MM.1S (cell line): ENCODE results near the gene OR8D2.

Source experiments
- DNase-seq: peaks from one replicate; pipeline ENCODE4 v3.0.0-alpha.2; 2015
- H2AFZ ChIP-seq: fragments of 300-600 bp; sonication (generic); 2 replicates; pipeline ENCODE4 v1.6.0; 2016; ENCODE audit warnings: antibody characterized with exemption, low read length
- H3F3A ChIP-seq: fragments of 300-600 bp; sonication (generic); 2 replicates; pipeline ENCODE4 v1.6.1; 2016; ENCODE audit warnings: mild to moderate bottlenecking, antibody characterized with exemption, low read length, moderate library complexity, mixed read lengths; ENCODE audit not compliant: insufficient read depth
- H3K27ac ChIP-seq: fragments of 300-600 bp; sonication (generic); 2 replicates; pipeline ENCODE4 v1.5.1; 2016; ENCODE audit warnings: mild to moderate bottlenecking, low read length
- H3K27me3 ChIP-seq: fragments of 300-600 bp; sonication (generic); replicated peaks from 2 replicates; pipeline ENCODE4 v1.6.0; 2016; ENCODE audit warnings: low read length; ENCODE audit not compliant: insufficient read depth
- H3K36me3 ChIP-seq: fragments of 300-600 bp; sonication (generic); replicated peaks from 2 replicates; pipeline ENCODE4 v1.6.1; 2016; ENCODE audit warnings: mild to moderate bottlenecking, low read length, mixed read lengths; ENCODE audit not compliant: insufficient read depth
- H3K4me1 ChIP-seq: fragments of 300-600 bp; sonication (generic); 2 replicates; pipeline ENCODE4 v1.6.1; 2016; ENCODE audit warnings: low read length, mixed read lengths
- H3K4me2 ChIP-seq: fragments of 300-600 bp; sonication (generic); 2 replicates; pipeline ENCODE4 v1.6.0; 2016; ENCODE audit warnings: low read depth, low read length
- H3K4me3 ChIP-seq: fragments of 300-600 bp; sonication (generic); 2 replicates; pipeline ENCODE4 v1.5.1; 2016; ENCODE audit warnings: low read length, mixed read lengths
- H3K79me2 ChIP-seq: fragments of 300-600 bp; sonication (generic); 2 replicates; pipeline ENCODE4 v1.6.1; 2016; ENCODE audit warnings: mixed run types, low read length, mixed read lengths
- H3K9ac ChIP-seq: fragments of 300-600 bp; sonication (generic); 2 replicates; pipeline ENCODE4 v1.6.1; 2016; ENCODE audit warnings: low read length, mixed read lengths
- H3K9me2 ChIP-seq: fragments of 300-600 bp; sonication (generic); replicated peaks from 2 replicates; pipeline ENCODE4 v1.6.1; 2016; ENCODE audit warnings: mild to moderate bottlenecking, low read length, mixed read lengths; ENCODE audit not compliant: insufficient read depth
- H3K9me3 ChIP-seq: fragments of 300-600 bp; sonication (generic); replicated peaks from 2 replicates; pipeline ENCODE4 v1.6.1; 2016; ENCODE audit warnings: mild to moderate bottlenecking, low read length, mixed read lengths; ENCODE audit not compliant: insufficient read depth
- H4K20me1 ChIP-seq: fragments of 300-600 bp; sonication (generic); 2 replicates; pipeline ENCODE4 v1.6.1; 2016; ENCODE audit warnings: mild to moderate bottlenecking, low read length, moderate library complexity, mixed read lengths; ENCODE audit not compliant: insufficient read depth
- EZH2 ChIP-seq: fragments of 300-600 bp; sonication (generic); optimal IDR thresholded peaks from 2 replicates; pipeline ENCODE3; 2017; ENCODE audit warnings: low read depth, mild to moderate bottlenecking, antibody characterized with exemption, low read length, mixed read lengths
- EZH2phosphoT487 ChIP-seq: fragments of 300-600 bp; sonication (generic); IDR thresholded peaks from 2 replicates; pipeline ENCODE4 v1.6.1; 2018; ENCODE audit warnings: antibody characterized with exemption, low read length
- TF ChIP-seq, protein P1 (sequence below): fragments of 300-600 bp; sonication (generic); IDR thresholded peaks from 2 replicates; pipeline ENCODE4 v1.5.1; 2016; ENCODE audit warnings: antibody characterized with exemption, low read length, mixed read lengths

The OR8D2 gene

DNA sequence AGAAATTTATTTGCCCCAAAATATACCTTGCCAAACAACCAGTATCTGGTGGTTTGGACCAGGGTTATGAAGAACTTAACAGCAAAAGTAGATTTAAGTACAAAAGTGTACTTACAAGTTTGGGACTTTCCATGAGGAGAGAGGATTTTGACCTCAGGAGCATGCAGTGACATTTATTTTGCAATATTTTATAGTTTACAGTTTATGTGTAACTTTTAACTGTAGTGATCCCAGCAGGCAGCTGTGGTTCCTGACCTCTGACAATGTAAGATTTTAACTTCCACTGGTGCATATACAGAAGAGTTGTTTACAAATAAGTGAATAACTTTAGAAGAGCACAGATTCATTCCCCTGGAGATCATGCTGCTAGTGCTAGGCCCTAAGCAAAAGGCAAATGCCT is 12.9 kb downstream of the OR8D2 start:
- no peak for TF ChIP-seq EZH2
- TF ChIP-seq EZH2phosphoT487 = no peak
- TF ChIP-seq, protein P1, sequence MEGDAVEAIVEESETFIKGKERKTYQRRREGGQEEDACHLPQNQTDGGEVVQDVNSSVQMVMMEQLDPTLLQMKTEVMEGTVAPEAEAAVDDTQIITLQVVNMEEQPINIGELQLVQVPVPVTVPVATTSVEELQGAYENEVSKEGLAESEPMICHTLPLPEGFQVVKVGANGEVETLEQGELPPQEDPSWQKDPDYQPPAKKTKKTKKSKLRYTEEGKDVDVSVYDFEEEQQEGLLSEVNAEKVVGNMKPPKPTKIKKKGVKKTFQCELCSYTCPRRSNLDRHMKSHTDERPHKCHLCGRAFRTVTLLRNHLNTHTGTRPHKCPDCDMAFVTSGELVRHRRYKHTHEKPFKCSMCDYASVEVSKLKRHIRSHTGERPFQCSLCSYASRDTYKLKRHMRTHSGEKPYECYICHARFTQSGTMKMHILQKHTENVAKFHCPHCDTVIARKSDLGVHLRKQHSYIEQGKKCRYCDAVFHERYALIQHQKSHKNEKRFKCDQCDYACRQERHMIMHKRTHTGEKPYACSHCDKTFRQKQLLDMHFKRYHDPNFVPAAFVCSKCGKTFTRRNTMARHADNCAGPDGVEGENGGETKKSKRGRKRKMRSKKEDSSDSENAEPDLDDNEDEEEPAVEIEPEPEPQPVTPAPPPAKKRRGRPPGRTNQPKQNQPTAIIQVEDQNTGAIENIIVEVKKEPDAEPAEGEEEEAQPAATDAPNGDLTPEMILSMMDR = no peak
- Histone ChIP-seq H3K36me3 (no peaks in the 10 kb centered on the region; the same call in 1 of the 2 replicates), H3K9me2 (no peaks in the 10 kb centered on the region), H2AFZ (no peak overlapping the region), H3K9ac (no peak overlapping the region), H3K27ac (no peak overlapping the region), H3K79me2 (no peaks in the 10 kb centered on the region), H3K4me1 (no peaks in the 10 kb centered on the region), H3K27me3 (no peaks in the 10 kb centered on the region), H4K20me1 (no peaks in the 10 kb centered on the region), H3K9me3 (no peaks in the 10 kb centered on the region), H3K4me2 (no peak overlapping the region), H3K4me3 (no peak overlapping the region), H3F3A (no peaks in the 10 kb centered on the region)
- no peak for DNase-seq

DNA sequence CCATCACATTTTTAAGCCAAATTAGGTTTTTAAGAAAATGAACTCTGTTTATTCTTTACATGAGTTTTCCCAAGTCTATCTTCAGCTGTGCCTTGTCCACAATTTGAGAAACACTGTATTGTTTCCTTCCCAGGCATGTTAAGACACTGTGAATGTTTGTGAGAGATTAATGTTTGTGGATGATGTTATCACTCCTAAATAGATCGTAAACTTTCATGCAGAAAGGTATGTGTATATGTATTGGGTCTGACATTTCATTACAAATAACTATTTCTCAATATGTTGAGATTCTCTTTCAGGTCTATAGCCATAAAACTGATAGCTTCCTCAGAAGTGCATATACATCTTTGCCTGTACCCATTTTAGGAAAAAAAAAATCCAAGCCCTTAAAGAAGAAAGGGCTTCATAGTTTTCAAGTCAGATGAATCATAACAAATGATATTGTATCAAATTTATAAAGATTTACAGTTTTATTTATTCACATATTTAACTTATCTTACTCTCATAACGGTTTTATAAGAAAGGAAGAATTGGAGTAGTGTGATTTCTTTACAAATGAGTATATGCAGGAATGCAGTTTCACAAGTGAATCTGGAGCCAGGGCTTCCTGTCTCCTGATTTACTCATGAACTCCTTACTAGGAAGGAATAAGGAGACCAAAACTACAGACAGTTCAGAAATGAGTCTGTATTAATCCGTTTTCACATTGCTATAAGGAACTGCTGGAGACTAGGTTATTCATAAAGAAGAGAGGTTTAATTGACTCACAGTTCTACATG is 17.5 kb downstream of the OR8D2 start:
- Histone ChIP-seq H3K4me3 (no peak overlapping the region), H3K4me2 (no peak overlapping the region), H3K9me3 (no peaks in the 10 kb centered on the region), H3K9ac (no peak overlapping the region), H3K9me2 (no peaks in the 10 kb centered on the region), H3K27ac (no peak overlapping the region), H3F3A (no peaks in the 10 kb centered on the region), H3K27me3 (no peaks in the 10 kb centered on the region), H3K79me2 (no peaks in the 10 kb centered on the region), H2AFZ (no peak overlapping the region), H3K4me1 (no peaks in the 10 kb centered on the region), H3K36me3 (no peaks in the 10 kb centered on the region; the same call in 1 of the 2 replicates), H4K20me1 (no peaks in the 10 kb centered on the region)
- TF ChIP-seq EZH2 (no peak), EZH2phosphoT487 (no peak)
- TF ChIP-seq, protein P1 = no peak
- no peak for DNase-seq

DNA sequence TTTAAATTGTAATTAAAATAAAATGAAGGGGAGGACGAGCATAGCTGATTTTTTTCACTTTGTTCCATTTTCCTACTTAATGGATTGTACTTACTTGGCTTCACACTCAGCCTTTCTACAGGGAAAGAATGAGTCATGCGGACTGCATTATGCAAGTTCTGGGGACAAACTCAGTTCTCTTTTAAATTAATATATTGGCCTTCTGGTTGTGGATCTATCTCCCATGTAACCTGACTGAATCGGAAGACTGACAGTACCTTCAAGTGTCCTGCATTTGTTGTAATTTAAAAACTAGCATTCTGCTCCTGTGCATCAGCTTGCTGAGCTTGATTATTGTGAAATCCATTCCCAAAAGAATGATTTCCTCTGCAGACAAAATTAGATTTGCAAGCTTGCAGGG is 18.4 kb downstream of the OR8D2 start:
- Histone ChIP-seq H3K36me3 (no peaks in the 10 kb centered on the region; the same call in 1 of the 2 replicates), H3K9me2 (no peaks in the 10 kb centered on the region), H3K9me3 (no peaks in the 10 kb centered on the region), H4K20me1 (no peaks in the 10 kb centered on the region), H3K79me2 (no peaks in the 10 kb centered on the region), H3K27me3 (no peaks in the 10 kb centered on the region), H3K4me2 (no peak overlapping the region), H3K27ac (no peak overlapping the region), H3K4me3 (no peak overlapping the region), H2AFZ (no peak overlapping the region), H3K9ac (no peak overlapping the region), H3F3A (no peaks in the 10 kb centered on the region), H3K4me1 (no peaks in the 10 kb centered on the region)
- TF ChIP-seq, protein P1 = no peak
- no peak for TF ChIP-seq EZH2
- no peak for TF ChIP-seq EZH2phosphoT487
- DNase-seq = no peak
